ENCODE data around the gene FARS2. TPM values are rescaled to one million over a fixed set of nuclear protein-coding genes. Genes with fewer than 3 reads are reported as not detected.

The FARS2 gene
- total RNA-seq: 20.1 and 22.4 TPM in 2 replicates

DNA sequence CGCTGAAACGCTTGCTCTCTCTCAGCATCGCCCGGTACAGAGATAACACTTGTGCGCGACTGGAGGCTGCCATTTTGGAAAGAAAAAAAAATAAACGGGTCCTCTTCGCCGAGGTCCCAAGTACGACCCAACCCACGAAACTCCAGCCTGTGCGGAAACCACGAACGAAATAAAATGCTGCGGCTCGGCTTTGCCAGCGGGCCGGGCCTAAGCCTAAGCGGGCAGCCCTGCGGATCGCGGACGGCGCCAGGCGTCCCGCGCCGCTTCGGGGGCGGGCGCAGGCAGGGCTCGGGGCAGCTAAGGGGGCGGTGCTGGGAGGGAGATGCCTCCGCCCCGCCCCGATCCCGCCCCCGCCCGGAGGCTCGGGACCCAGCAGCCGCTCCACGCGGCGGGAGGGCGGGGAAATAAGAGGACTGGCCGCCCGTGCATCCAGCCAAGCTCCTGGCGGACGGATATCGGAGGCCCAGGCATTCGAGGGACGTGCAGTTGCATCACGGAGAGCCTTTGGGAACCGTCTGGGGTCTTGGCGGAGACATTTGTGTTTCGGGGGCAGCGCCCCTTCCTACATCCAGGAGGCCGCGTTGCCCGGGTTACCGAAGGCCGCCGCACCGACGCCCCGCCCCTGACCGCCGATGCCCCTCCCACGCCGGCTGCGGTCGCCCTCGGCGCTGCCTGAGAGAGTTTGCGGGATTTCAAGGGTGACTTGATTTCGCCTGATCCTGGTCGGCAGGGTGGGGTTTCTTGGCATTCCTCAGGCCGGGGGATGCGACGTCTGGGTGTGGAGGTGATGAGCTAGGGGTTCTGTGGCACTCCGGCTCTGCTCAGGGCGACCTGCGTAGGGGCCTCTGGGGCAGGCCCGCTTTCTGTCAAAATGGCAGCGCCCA, at the start of gene FARS2, which contains the start of gene LYRM4:
Gene FARS2, plus strand, starts transcription at position 853 of the 884 bp plus-strand sequence.
Gene LYRM4, minus strand, starts transcription at position 290 of the 884 bp plus-strand sequence. Its CDS starts 217 bp downstream, at position 73.
- intact Hi-C loops (cut with micrococcal nuclease): loop anchor here (1.0 to 5.0 kb wide), 11 partner anchors 19 to 1243 kb away; partner anchors contain the start of genes CDYL, ECI2 and NRN1

GRCh38 chr6:5213836-5214235, 47.5 kb upstream of the FARS2 start:
- intact Hi-C loops (cut with micrococcal nuclease): loop anchor here (2.0 kb wide), 1 partner anchor 185 kb away; no protein-coding TSS in a partner anchor

- intact Hi-C loops (cut with micrococcal nuclease): loop anchor here (1.0 to 2.0 kb wide), 2 partner anchors 89 to 184 kb away; no protein-coding TSS in a partner anchor
Measured at GRCh38 chr6:5214570-5215052, 46.7 kb upstream of the FARS2 start.

- intact Hi-C loops (cut with micrococcal nuclease): loop anchor here (1.0 to 2.0 kb wide), 2 partner anchors 88 to 184 kb away; no protein-coding TSS in a partner anchor
Measured at GRCh38 chr6:5215159-5215558, 46.2 kb upstream of the FARS2 start.

DNA sequence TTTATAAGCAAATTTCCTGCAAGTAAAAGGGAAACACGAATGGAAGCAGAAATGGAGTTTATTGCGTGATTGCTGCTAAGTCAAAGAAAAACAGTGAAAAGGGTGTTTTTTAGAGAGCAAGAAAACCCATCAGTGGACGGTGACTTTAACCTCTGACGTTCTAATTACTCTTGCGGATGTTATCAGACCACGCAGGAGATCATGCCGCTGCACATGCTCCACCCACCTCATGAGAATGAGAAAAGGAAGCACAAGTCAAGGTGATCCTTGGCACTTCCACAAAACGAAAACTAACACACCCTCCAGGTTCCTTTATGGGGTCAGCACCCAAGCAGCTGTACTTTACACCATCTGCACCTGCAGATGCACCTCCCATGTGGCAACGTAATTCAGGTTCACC, 45.5 kb upstream of the FARS2 start:
- intact Hi-C loops (cut with micrococcal nuclease): loop anchor here (1.0 to 2.0 kb wide), 2 partner anchors 88 to 183 kb away; no protein-coding TSS in a partner anchor

GRCh38 chr6:5217356-5217755, 44.0 kb upstream of the FARS2 start:
- intact Hi-C loops (cut with micrococcal nuclease): no loop called here

- intact Hi-C loops (cut with micrococcal nuclease): no loop called here
Measured at GRCh38 chr6:5219011-5219691, 42.2 kb upstream of the FARS2 start.

- intact Hi-C loops (cut with micrococcal nuclease): no loop called here
Measured at GRCh38 chr6:5220443-5220842, 40.9 kb upstream of the FARS2 start.

- intact Hi-C loops (cut with micrococcal nuclease): no loop called here
Measured at GRCh38 chr6:5223309-5223708, 38.0 kb upstream of the FARS2 start.

DNA sequence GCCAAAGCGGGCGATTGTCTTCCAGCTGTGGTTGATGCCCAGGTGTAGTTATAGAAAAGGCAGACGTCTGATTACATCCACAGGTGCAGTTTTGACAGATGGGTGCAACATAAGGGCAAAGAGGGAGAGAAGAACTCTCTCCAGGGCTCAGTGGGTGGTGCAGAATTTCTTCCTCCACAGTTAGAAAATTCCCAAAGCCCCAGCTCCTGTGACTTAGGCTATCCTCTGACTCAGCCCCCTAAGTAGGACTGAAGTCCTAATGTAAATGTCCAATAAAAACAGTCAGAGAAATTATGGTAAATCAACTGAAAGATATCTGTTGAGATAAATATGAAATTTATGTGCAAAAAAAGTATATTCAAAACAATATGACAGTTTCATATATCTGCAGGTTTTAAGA, 32.0 kb upstream of the FARS2 start:
- intact Hi-C loops (cut with micrococcal nuclease): no loop called here

DNA sequence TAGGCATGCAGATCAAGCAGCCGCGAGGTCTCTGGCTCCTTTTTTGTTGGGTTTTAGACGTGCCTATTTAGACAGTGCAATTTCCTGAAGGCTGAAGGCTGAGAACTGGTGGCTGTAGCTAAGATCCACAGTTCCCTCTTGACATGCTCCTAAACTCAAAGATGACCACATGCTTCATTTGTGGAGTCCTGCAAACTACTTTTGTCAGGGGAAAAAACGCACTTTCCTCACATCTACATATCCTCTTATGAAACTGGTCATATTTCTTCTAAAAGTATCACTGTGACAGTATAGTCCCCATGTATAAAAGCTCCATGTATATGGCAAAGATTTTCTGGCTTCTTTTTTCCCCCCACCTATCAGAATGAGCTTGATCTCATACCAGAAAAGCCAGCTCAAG, 31.2 kb upstream of the FARS2 start:
- intact Hi-C loops (cut with micrococcal nuclease): no loop called here

- intact Hi-C loops (cut with micrococcal nuclease): no loop called here
Measured at GRCh38 chr6:5231289-5231688, 30.0 kb upstream of the FARS2 start.

GRCh38 chr6:5234874-5235273, 26.4 kb upstream of the FARS2 start:
- intact Hi-C loops (cut with micrococcal nuclease): no loop called here

- intact Hi-C loops (cut with micrococcal nuclease): no loop called here
Measured at GRCh38 chr6:5235830-5236229, 25.5 kb upstream of the FARS2 start.

- intact Hi-C loops (cut with micrococcal nuclease): no loop called here
Measured at GRCh38 chr6:5237805-5238204, 23.5 kb upstream of the FARS2 start.

DNA sequence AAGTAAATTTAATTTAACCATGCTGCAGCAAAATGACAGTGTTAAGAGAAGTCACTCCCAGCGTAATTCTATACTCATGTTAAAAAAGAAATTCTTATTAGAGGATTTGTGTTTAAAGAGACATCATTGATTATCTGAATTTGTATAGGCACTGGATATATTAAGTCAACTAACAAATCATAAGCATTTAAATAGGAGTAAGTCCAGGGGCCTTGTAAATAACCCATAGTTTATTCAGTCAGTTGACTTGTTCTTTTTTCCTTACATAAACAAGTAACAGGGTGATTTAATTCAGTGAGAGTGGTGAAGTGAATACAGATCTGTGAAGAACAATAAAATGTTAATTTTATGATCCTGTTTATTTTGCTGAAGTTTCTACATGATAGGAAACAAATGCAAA, 23.0 kb upstream of the FARS2 start:
- intact Hi-C loops (cut with micrococcal nuclease): no loop called here

GRCh38 chr6:5241252-5241651, 20.1 kb upstream of the FARS2 start:
- intact Hi-C loops (cut with micrococcal nuclease): no loop called here

GRCh38 chr6:5243069-5243468, 18.2 kb upstream of the FARS2 start:
- intact Hi-C loops (cut with micrococcal nuclease): no loop called here

- intact Hi-C loops (cut with micrococcal nuclease): no loop called here
Measured at GRCh38 chr6:5246141-5247097, 14.9 kb upstream of the FARS2 start.

DNA sequence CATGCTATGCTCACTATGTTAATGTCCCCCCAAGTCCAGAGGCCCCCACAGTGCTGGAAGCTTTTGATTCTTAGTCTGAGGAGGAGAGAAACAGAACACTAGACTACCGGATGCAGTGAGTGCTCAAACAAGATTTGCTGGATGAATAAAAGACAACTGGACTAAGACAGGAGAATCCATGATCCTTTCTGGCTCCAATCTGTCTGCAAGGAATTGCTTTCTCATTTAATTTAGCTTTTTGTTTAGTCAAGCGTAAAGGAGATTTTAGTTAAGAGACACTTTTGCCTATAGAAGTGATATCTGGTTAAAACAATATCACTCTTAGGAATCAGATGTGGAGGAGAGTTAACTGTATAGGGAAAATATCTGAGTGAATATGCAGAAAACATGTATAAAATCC, 14.1 kb upstream of the FARS2 start:
- intact Hi-C loops (cut with micrococcal nuclease): no loop called here

Data from T-helper 1 cell treated with Interleukin-12 subunit alpha and Interleukin-12 subunit beta and Interleukin-4 antibody, amounts not matched to agents 30 ng/mL and 1 ng/mL, for 36 hours (primary cell).